ENCODE measurements around the gene RND3. TPM values are rescaled to one million over a fixed set of nuclear protein-coding genes. Genes with fewer than 3 reads are reported as not detected.

The RND3 gene
- total and polyA plus RNA-seq, 10 of the 15 experiments (the other 5 are each of a cell fraction or from before 2014, with no cell fraction given), result 0.38 to 18.3 (median 0.93) TPM

GRCh38 chr2:150421126-150421651, 66.3 kb downstream of the RND3 start:
- ATAC-seq (no peak), FAIRE-seq (no peak), DNase-seq (ENCODE audit: low read depth, low spot score) (no peak)
- POLR2A ChIA-PET, result no interaction called here
- RAD21 ChIA-PET (ENCODE audit: unreplicated experiment), result interaction anchor here (1.3 to 1.4 kb wide), 2 partner anchors 28 to 58 kb away, joined by 3 read pairs; no protein-coding TSS in a partner anchor
- BruUV-seq (replicated peaks), result no TSS peak
- H3K4me3 ChIP-seq, result no peak overlapping the region
- no peaks in the 10 kb centered on the region for H3K27me3 ChIP-seq (replicated peaks in 1 of 2; ENCODE audit: control insufficient read depth in 2 of 2, insufficient read depth in 2 of 2, low read length in 1 of 2)
- no peak for TF ChIP-seq SMC3 (IDR thresholded peaks at IDR 0.05; ENCODE audit: borderline replicate concordance, low read length)
- TF ChIP-seq ELK1 (IDR thresholded peaks at IDR 0.05; ENCODE audit: low read depth, low read length), result no peak
- no peak for TF ChIP-seq CBFB (IDR thresholded peaks at IDR 0.05; ENCODE audit: low read depth)
- TF ChIP-seq GABPA (IDR thresholded peaks at IDR 0.05; ENCODE audit: low read depth), result no peak
- no peak for TF ChIP-seq JUND (IDR thresholded peaks at IDR 0.05; ENCODE audit: low read depth, low read length)
- TF ChIP-seq RUNX3 (IDR thresholded peaks at IDR 0.05; ENCODE audit: low read length), result no peak
- no peak for TF ChIP-seq ATF2 (IDR thresholded peaks at IDR 0.05; ENCODE audit: low read length)
- TF ChIP-seq CHD2 (IDR thresholded peaks at IDR 0.05; ENCODE audit: borderline replicate concordance, low read depth, low read length), result no peak
- no peak for TF ChIP-seq NBN (IDR thresholded peaks at IDR 0.05)
- no peak for TF ChIP-seq ATF7 (IDR thresholded peaks at IDR 0.05; ENCODE audit: low read depth)
- TF ChIP-seq E2F8 (IDR thresholded peaks at IDR 0.05; ENCODE audit: low read depth, partially characterized antibody), result no peak
- no peak for TF ChIP-seq NFYB (IDR thresholded peaks at IDR 0.05; ENCODE audit: insufficient read depth, low read depth, low read length)
- no peak for TF ChIP-seq NR2C2 (IDR thresholded peaks at IDR 0.05; ENCODE audit: borderline replicate concordance, control insufficient read depth, insufficient read length, low read depth)
- TF ChIP-seq CEBPB (IDR thresholded peaks at IDR 0.05; ENCODE audit: borderline replicate concordance in 1 of 2, low read depth in 2 of 2, low read length in 2 of 2), result no peak
- TF ChIP-seq NRF1 (conservative IDR thresholded peaks at IDR 0.05; ENCODE audit: low read depth, low read length), result no peak
- TF ChIP-seq STAT1 (conservative IDR thresholded peaks at IDR 0.05), result no peak
- TF ChIP-seq KLF5 (IDR thresholded peaks at IDR 0.05; ENCODE audit: partially characterized antibody), result no peak
- no peak for TF ChIP-seq PAX8 (IDR thresholded peaks at IDR 0.05)
- TF ChIP-seq RAD21 (IDR thresholded peaks at IDR 0.05; ENCODE audit: insufficient read depth, low read depth, low read length), result no peak
- no peaks in the 10 kb centered on the region for H4K20me1 ChIP-seq (ENCODE audit: control insufficient read depth, insufficient read depth)
- H3K36me3 ChIP-seq (ENCODE audit: control insufficient read depth in 2 of 2, insufficient read depth in 2 of 2, low read length in 1 of 2), result no peaks in the 10 kb centered on the region
- in situ Hi-C loops (cut with MboI) (no loop called here), intact Hi-C loops (cut with micrococcal nuclease; ENCODE audit: unreplicated experiment) (no loop called here)
- CTCF ChIA-PET, result no interaction called here
- H3K27ac ChIP-seq (ENCODE audit: control insufficient read depth, insufficient read depth), result no peak overlapping the region
- no peaks in the 10 kb centered on the region for H3K79me2 ChIP-seq (ENCODE audit: control insufficient read depth, insufficient read depth, low read length)
- H3K9ac ChIP-seq (ENCODE audit: control insufficient read depth, insufficient read depth, low read length), result no peak overlapping the region
- H2AFZ ChIP-seq (ENCODE audit: control insufficient read depth, low read depth, low read length), result no peak overlapping the region
- no peak overlapping the region for H3K4me2 ChIP-seq (ENCODE audit: control insufficient read depth, insufficient read depth)
- no peaks in the 10 kb centered on the region for H3K4me1 ChIP-seq (ENCODE audit: control insufficient read depth, insufficient read depth, low read length)
- SMC1A ChIA-PET (ENCODE audit: uncharacterized antibody, unreplicated experiment), result interaction anchor here (1.2 to 1.7 kb wide), 2 partner anchors 10 to 34 kb away, joined by 3 to 5 read pairs; no protein-coding TSS in a partner anchor
- no peaks in the 10 kb centered on the region for H3K9me3 ChIP-seq (replicated peaks; ENCODE audit: control insufficient read depth, insufficient read depth, low read length)
